Stimulated activated CD8-positive, alpha-beta memory T cell treated with anti-CD3 and anti-CD28 coated beads, Interleukin-12 subunit alpha, Interleukin-12 subunit beta, amount 100 ng/mL, for 24 hours (primary cell): Measurements from ENCODE around the gene FAM3B.

Experiments
- DNase-seq: peaks from one replicate; pipeline ENCODE4 v3.0.0-alpha.2; 2020; ENCODE audit errors: extremely low read depth

FAM3B gene

GRCh38 chr21:41318218-41318617, 1.6 kb downstream of the FAM3B start:
- DNase-seq: no peak

GRCh38 chr21:41319273-41319672, 2.7 kb downstream of the FAM3B start:
- no peak for DNase-seq

DNA sequence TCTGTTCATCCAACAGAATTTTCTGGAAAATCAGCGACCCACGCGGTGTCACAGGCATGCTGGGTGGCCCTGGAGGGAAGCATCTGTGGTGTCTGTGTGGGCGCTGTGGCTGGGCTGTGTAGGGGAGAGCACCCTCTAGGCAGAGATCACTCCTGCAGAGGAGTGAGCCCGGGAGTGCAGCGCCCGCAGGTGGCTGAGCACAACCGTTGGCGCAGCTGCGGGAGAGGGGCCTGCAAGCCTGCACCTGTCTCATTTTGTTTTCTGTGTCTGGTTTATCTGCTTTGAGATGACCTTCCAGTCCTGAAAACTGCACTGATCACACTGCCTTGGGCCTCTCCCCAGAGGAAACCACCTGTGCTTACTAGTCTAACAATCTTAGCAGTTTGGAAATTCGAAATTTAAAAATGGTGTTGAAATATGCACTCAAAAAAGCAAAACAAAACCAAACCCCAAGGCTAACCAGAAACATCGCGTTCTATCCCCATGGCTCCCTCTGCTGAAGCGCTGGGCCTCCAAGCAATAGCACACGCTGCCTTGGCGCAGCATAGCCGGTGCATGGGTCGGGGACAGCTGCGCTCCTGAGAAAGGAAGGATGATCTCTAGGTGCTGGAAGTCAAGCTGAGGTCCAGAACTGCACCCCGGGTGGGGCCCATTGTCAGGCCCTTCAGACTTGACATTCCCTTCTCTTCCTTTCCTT, 4.8 kb downstream of the FAM3B start:
- no peak for DNase-seq

DNA sequence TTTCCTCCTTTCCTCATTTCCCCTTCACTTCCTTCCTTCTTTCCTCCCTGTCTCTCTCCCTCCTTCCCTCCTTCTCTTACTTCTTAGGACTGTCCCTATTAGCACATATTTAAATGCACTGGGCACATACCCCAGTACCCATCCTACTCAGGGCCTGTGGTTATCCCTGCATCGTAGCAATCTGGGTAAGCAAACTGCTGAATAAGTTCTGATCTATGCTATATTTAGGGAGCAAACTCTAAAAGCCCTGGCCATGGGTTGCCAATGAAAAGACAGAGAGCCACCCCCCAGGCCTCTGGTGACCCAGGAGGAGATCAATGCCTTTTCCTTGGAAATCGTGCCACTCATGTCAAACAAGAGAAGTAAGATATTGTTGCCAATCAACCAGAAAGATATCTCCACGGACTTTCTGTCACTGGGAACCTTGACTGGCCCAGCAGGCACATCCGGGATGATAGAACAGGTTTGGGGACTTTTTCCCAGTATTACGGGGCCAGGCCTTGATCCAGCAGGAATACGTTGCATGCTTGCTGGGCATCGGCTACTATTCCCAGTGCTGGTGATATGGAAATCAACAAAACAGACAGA, 5.4 kb downstream of the FAM3B start:
- no peak for DNase-seq

DNA sequence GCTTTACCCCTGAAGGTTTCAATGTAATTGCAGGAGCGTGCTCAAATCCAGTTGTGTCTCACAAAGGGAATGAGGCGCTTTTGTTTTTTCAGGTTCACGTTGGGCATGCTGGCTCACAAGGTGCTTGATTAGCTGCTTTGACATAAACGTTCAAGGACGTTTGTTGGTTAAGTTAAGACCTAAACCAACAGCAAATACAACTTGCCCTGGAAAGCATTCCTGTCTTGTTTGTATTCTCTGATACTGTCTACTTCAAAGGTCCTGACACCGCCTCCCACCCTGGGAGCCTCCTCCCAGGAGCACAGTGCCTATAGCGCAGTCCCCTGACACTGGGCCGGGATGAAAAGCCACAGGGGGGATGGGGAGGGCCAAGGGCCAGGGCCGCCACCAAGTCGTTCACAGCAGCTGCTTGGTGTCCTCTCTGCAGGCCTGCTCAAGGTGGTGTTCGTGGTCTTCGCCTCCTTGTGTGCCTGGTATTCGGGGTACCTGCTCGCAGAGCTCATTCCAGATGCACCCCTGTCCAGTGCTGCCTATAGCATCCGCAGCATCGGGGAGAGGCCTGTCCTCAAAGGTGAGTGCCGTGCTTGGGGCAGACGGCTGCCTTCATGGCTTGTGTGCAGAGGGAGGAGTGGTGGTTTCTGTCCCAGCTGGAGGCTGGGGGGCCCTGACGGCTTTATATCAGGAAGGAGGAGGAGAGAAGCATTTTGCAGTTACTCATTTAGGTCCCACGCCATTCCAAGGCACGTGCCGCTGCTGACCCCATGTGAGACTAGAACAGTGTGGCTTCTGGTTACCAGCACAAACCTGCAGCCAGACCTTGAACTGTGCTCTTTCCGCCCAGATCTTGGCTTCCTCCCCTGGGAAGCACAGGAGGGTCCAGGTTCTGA, 6.1 kb downstream of the FAM3B start:
- no peak for DNase-seq

GRCh38 chr21:41325138-41325912, 8.7 kb downstream of the FAM3B start:
- no peak for DNase-seq

GRCh38 chr21:41326414-41327080, 9.9 kb downstream of the FAM3B start:
- DNase-seq: no peak

GRCh38 chr21:41327753-41328152, 11.2 kb downstream of the FAM3B start:
- no peak for DNase-seq

- DNase-seq: no peak
Observed at GRCh38 chr21:41328660-41329607, 12.3 kb downstream of the FAM3B start.

- DNase-seq: no peak
Observed at GRCh38 chr21:41333752-41334151, 17.2 kb downstream of the FAM3B start.

DNA sequence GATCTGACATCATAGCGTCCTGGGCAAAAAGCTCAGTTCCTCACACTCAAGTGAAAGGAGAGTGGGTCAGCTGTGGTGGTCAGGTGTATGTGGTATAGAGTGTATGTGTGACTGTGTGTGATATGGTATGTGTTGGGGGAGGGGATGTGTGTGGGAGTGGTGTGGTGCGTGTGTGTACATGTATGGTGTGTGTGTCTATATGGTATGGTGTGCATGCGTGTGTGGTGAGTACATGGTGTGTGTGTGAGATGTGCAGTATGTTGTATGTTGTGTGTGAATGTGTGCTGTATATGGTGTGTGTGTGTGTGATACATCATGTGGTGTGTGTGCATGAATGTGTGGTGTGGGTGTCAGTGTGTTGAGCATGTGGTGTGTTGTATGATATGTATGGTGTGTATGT, 20.9 kb downstream of the FAM3B start:
- no peak for DNase-seq

DNA sequence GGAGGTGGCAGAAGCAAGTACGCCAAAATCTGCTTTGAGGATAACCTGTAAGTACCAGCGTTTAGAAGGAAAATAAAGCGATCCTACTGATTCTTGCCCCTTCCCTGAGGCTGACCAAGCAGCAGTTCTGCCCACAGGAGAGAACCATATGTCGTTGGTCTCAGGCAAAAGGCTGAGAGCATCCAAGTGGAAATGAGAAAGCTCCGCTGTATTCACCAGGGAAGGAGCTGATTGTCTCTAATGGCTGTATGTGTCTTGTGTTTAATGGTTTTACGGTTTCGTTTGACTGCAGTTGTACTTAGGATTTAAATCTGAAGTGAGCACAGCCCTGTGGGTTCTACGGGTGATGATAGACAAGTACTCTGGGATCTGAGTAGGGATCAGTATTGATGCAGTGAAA, 21.9 kb downstream of the FAM3B start:
- DNase-seq: no peak

GRCh38 chr21:41342035-41342434, 25.4 kb downstream of the FAM3B start:
- DNase-seq: no peak

DNA sequence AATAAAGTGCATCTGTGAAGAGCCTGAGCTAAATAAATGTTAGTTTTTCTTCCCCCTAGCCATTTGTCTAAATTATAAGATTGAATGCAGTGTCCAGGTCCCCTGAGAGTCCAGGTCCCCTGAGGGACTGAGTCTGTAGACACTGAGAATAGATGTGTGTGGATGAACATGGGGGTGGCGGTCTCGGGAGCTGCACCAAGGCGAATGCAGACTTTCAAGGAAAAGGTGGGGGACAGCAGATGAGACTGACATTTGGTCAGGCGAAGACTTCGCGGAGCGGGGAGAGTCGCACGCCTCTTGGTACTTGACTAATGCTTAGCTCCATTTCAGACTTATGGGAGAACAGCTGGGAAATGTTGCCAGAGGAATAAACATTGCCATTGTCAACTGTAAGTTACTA, 27.5 kb downstream of the FAM3B start:
- DNase-seq: no peak

DNA sequence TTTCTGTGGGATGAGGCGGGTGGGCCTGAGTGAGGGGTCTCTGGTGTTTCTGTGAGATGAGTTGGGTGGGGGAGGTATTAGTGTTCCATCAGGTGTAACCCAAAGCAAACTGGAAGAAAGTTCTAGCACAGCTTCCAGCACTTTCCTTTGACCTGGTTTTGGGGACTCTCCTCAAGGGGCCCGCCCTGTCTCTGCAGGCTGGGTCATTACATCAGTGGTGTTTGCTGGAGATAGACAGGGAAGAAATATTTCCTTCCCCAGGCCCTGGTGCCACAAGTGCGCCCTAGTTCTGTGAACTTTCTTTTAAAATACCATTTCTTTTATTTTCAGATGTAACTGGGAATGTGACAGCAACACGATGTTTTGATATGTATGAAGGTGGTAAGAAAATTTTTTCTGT, 28.8 kb downstream of the FAM3B start:
- DNase-seq: no peak

- DNase-seq: no peak
Observed at GRCh38 chr21:41345934-41346685, 29.5 kb downstream of the FAM3B start.

GRCh38 chr21:41346758-41347157, 30.2 kb downstream of the FAM3B start:
- no peak for DNase-seq

DNA sequence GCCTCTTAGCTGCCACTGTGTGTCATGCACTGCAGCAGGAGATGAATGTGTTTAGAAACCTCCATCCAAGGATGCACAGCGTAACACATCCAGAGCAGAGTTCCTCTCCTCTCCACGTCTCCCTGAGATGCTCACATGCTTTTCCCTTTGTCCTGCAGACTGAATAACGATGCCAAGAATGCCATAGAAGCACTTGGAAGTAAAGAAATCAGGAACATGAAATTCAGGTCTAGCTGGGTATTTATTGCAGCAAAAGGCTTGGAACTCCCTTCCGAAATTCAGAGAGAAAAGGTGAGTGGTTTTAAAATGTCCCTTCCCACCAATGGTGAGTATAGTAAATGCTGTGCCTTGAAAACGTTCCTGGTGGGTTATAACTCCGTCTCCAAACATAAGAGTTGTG, 31.8 kb downstream of the FAM3B start:
- DNase-seq: no peak

GRCh38 chr21:41349126-41349525, 32.5 kb downstream of the FAM3B start:
- no peak for DNase-seq
